HCT116 (cell line): ENCODE results near the gene LARP1. TPM values are rescaled to one million over a fixed set of nuclear protein-coding genes. Genes with fewer than 3 reads are reported as not detected.

Source experiments
- ATAC-seq: fragments of 200-7000 bp; cut with Tn5 transposase; 2 replicates; pipeline ENCODE4 v1.9.1; 2020; ENCODE audit warnings: mild to moderate bottlenecking, moderate library complexity
- BruUV-seq: library from RNA; stranded (reverse); fragments of 400-500 nt; replicated peaks from 2 replicates; lab custom pipeline; 2021; lab: Mats Ljungman, UMichigan
- CTCF ChIA-PET: fragments of 300-600 bp; sonication (Branson Sonifier 250); formaldehyde crosslinking; loops from one replicate; lab custom pipeline; 2021; ENCODE audit warnings: antibody characterized with exemption; lab: Charles Lee
- POLR2A ChIA-PET: fragments of 300-600, 350-600 bp; sonication (Branson Sonifier 250); formaldehyde crosslinking; loops from one replicate; lab custom pipeline; 2021; ENCODE audit warnings: antibody characterized with exemption; lab: Charles Lee
- RAD21 ChIA-PET, 2 experiments: fragments of 300-600 bp; sonication (Branson Sonifier 250); formaldehyde crosslinking; loops; one replicate each; lab custom pipeline; 2023; ENCODE audit warnings: low total read pairs in 2 of 2; ENCODE audit not compliant: uncharacterized antibody in 2 of 2, unreplicated experiment in 2 of 2, low non-redundant PET in 1 of 2; lab: Charles Lee
- DNase-seq: peaks from one replicate; pipeline ENCODE4 v3.0.0-alpha.2; 2010; ENCODE audit warnings: low read depth, low spot score
- H2AFZ ChIP-seq: fragments of 200-600 bp; shearing (Covaris generic), sonication (generic); 2 replicates; pipeline ENCODE4 v1.6.1; 2017; ENCODE audit warnings: low read depth, mixed run types, mixed read lengths, antibody characterized with exemption, low read length; ENCODE audit not compliant: poor library complexity, severe bottlenecking
- H3K27ac ChIP-seq: 2 replicates; pipeline ENCODE4 v1.5.1; 2012; ENCODE audit warnings: low read depth, low read length
- H3K27me3 ChIP-seq: fragments of 200-600 bp; sonication (generic); 2 replicates; pipeline ENCODE4 v1.6.1; 2016; ENCODE audit warnings: mixed run types, low read length, mixed read lengths; ENCODE audit not compliant: insufficient read depth
- H3K36me3 ChIP-seq, 2 experiments: fragments of 200-500 bp in 1 of 2; fragments of 200-600 bp in 1 of 2; sonication (Bioruptor generic) in 1 of 2; sonication (generic) in 1 of 2; 2 replicates each; pipeline versions ENCODE4 v1.5.1 to v1.6.1; 2014 to 2016; ENCODE audit warnings: low read length in 2 of 2, inconsistent platforms in 1 of 2, mixed read lengths in 1 of 2, mixed run types in 1 of 2; ENCODE audit not compliant: insufficient read depth in 2 of 2, control insufficient read depth in 1 of 2
- H3K4me1 ChIP-seq, 2 experiments: fragments of 200-600 bp in 1 of 2; sonication (generic) in 1 of 2; 2 replicates each; pipeline versions ENCODE4 v1.5.1 to v1.6.1; 2012 to 2017; ENCODE audit warnings: low read length in 2 of 2, inconsistent platforms in 1 of 2, mild to moderate bottlenecking in 1 of 2, mixed read lengths in 1 of 2, mixed run types in 1 of 2, moderate library complexity in 1 of 2; ENCODE audit not compliant: insufficient read depth in 2 of 2, control insufficient read depth in 1 of 2
- H3K4me2 ChIP-seq: fragments of 200-600 bp; sonication (generic); 2 replicates; pipeline ENCODE4 v1.6.1; 2017; ENCODE audit warnings: mixed run types, low read length, mixed read lengths
- H3K4me3 ChIP-seq, 2 experiments: fragments of 200-600 bp in 1 of 2; sonication (generic) in 1 of 2; replicated peaks in 1 of 2; 2 replicates each; pipeline ENCODE4 v1.5.1; 2011 to 2016; ENCODE audit warnings: low read length in 2 of 2, control low read depth in 1 of 2, low read depth in 1 of 2, mild to moderate bottlenecking in 1 of 2, mixed read lengths in 1 of 2, mixed run types in 1 of 2
- H3K79me2 ChIP-seq: fragments of 200-600 bp; sonication (generic); 2 replicates; pipeline ENCODE4 v1.6.1; 2017; ENCODE audit warnings: mild to moderate bottlenecking, mixed run types, low read length, moderate library complexity, mixed read lengths; ENCODE audit not compliant: insufficient read depth
- H3K9ac ChIP-seq: fragments of 200-600 bp; sonication (generic); 2 replicates; pipeline ENCODE4 v1.6.1; 2016; ENCODE audit warnings: low read length, mixed read lengths
- H3K9me2 ChIP-seq: fragments of 200-600 bp; sonication (generic), shearing (Covaris generic); 2 replicates; pipeline ENCODE4 v1.6.1; 2017; ENCODE audit warnings: mixed run types, mild to moderate bottlenecking, moderate library complexity; ENCODE audit not compliant: insufficient read depth
- H3K9me3 ChIP-seq, 2 experiments: fragments of 200-500 bp in 1 of 2; fragments of 200-600 bp in 1 of 2; sonication (Bioruptor generic) in 1 of 2; sonication (generic) in 1 of 2; 2 replicates each; pipeline ENCODE4 v1.6.1; 2014 to 2017; ENCODE audit warnings: low read length in 2 of 2, mixed read lengths in 2 of 2, inconsistent platforms in 1 of 2, low read depth in 1 of 2, mild to moderate bottlenecking in 1 of 2, mixed run types in 1 of 2, moderate library complexity in 1 of 2; ENCODE audit not compliant: control insufficient read depth in 1 of 2, insufficient read depth in 1 of 2
- H4K20me1 ChIP-seq: fragments of 200-600 bp; sonication (generic), shearing (Covaris generic); 2 replicates; pipeline ENCODE4 v1.6.1; 2017; ENCODE audit warnings: mixed run types, mild to moderate bottlenecking, moderate library complexity; ENCODE audit not compliant: insufficient read depth
- ATF3 ChIP-seq: IDR thresholded peaks from 2 replicates; pipeline ENCODE4 v1.6.1; 2012
- EGR1 ChIP-seq: IDR thresholded peaks from 2 replicates; pipeline ENCODE4 v1.6.1; 2012; ENCODE audit warnings: low read depth
- ELF1 ChIP-seq: IDR thresholded peaks from 2 replicates; pipeline ENCODE4 v1.6.1; 2012; ENCODE audit warnings: low read depth, borderline replicate concordance
- EZH2phosphoT487 ChIP-seq: fragments of 200-600 bp; IDR thresholded peaks from 2 replicates; pipeline ENCODE4 v1.6.1; 2018; ENCODE audit warnings: antibody characterized with exemption, borderline replicate concordance
- ZFX ChIP-seq: fragments of 450-650 bp; IDR thresholded peaks from 2 replicates; pipeline ENCODE4 v1.6.1; 2017
- intact Hi-C: fragments of 100-400 bp; cut with micrococcal nuclease; formaldehyde crosslinking; loops from 2 replicates; pipeline ENCODE4 v1.10.0; 2022
- total RNA-seq: library from RNA; stranded (reverse); gene quantifications from one replicate; pipeline ENCODE4 v1.2.1, GENCODE V29; 2021; ENCODE audit not compliant: unreplicated experiment

The LARP1 gene
- total RNA-seq, 1 experiment from 2014 or later: 201 TPM

GRCh38 chr5:154761046-154761736 lies 6.0 kb downstream of the LARP1 start:
- TF ChIP-seq ELF1 (no peak), EGR1 (no peak), ZFX (no peak)
- ChIA-PET RAD21 (no interaction called here), CTCF (no interaction called here), POLR2A (no interaction called here)
- Histone ChIP-seq H3K27ac (no peak overlapping the region), H3K79me2 (peaks cover 99% of the 10 kb centered on the region), H2AFZ (no peak overlapping the region), H4K20me1 (peaks cover 48% of the 10 kb centered on the region; the same call in 1 of the 2 replicates), H3K27me3 (no peaks in the 10 kb centered on the region), H3K4me2 (peak overlapping the region; percentile 9; the same call in 1 of the 2 replicates), H3K9me2 (no peaks in the 10 kb centered on the region), H3K9me3 (no peaks in the 10 kb centered on the region), H3K9ac (no peak overlapping the region), H3K36me3 (peaks cover 0 to 4% of the 10 kb centered on the region in 2 experiments; a peak in 1 of 4 replicates), H3K4me3 (no peak overlapping the region), H3K4me1 (peaks cover 26 to 56% of the 10 kb centered on the region in 2 experiments)
- DNase-seq: no peak
- intact Hi-C loops: no loop called here
- ATAC-seq: no peak
- TSS peak; percentile 3 for BruUV-seq

DNA sequence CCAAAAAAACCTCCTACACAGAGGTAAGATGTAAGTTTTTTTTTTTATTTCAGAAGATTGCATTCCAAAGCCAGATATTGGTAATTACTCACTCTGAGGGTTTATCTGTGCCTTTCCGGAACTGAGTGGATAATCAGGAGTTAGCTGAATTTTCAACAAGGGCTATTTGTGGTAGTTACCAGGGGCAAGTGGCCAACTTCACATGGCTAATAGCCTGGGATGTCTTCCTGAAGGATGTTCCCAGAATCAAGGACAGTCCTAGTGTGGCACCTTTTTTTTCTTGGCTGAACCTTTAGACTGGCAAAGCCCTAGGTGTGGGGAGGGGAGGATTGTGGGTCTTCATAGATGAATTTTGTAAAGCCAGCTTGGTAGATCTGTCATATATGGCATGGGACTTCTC lies 7.1 kb downstream of the LARP1 start:
- intact Hi-C loops: no loop called here
- H3K79me2 ChIP-seq: peaks cover 99% of the 10 kb centered on the region
- no peak overlapping the region for H3K4me2 ChIP-seq
- H3K9ac ChIP-seq: no peak overlapping the region
- ATAC-seq: no peak
- H2AFZ ChIP-seq: no peak overlapping the region
- H3K36me3 ChIP-seq: peaks cover 0 to 4% of the 10 kb centered on the region in 2 experiments; a peak in 1 of 4 replicates
- TF ChIP-seq ATF3 (no peak), EZH2phosphoT487 (no peak)
- no peaks in the 10 kb centered on the region for H3K9me3 ChIP-seq
- H3K4me3 ChIP-seq: no peak overlapping the region
- no TSS peak for BruUV-seq
- RAD21 ChIA-PET: no interaction called here
- H3K27ac ChIP-seq: no peak overlapping the region
- H3K4me1 ChIP-seq: peaks cover 26 to 54% of the 10 kb centered on the region in 2 experiments
- DNase-seq: no peak
- no peaks in the 10 kb centered on the region for H3K9me2 ChIP-seq
- CTCF ChIA-PET: no interaction called here
- POLR2A ChIA-PET: no interaction called here
- H3K27me3 ChIP-seq: no peaks in the 10 kb centered on the region
- peaks cover 53% of the 10 kb centered on the region; the same call in 1 of the 2 replicates for H4K20me1 ChIP-seq
